ENCODE results near the gene SLFN14.

DNA sequence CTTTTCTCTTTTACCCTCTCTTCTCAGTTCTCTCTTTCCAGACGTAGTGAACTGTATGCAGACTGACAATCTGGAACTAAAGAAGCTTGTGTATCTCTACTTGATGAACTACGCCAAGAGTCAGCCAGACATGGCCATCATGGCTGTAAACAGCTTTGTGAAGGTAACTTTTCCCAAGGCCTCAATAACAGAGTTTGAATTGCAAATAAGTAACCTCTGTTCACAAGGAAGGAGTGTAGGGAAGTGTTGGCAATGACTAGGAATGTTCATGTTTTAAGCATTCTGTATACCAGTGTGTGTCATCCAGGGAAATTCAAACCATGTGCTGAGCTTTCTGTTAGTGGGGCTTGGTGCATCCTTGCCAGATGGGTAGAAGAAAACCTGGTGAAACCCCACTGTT lies 45.1 kb upstream of the SLFN14 start:
- TF ChIP-seq CTCF (IDR thresholded peaks at IDR 0.05) (no peak), POLR2A (IDR thresholded peaks at IDR 0.05) (no peak)
